HEK293 (cell line): ENCODE results near the gene ENSA.
A peak's percentile ranks its signal among the peaks of the same experiment; 100 is the strongest.

Experiments used
- CTCF ChIA-PET: fragments of 350-600 bp; formaldehyde crosslinking; extraction: SDS; loops from one replicate; lab custom pipeline; 2021; ENCODE audit warnings: antibody characterized with exemption; lab: Yijun Ruan, JAX
- POLR2A ChIA-PET: fragments of 300-600 bp; formaldehyde crosslinking; extraction: SDS; loops from one replicate; lab custom pipeline; 2020; ENCODE audit warnings: antibody characterized with exemption, inconsistent platforms; lab: Yijun Ruan, JAX
- H3K27ac ChIP-seq: fragments of 200-500 bp; sonication (Bioruptor generic); 2 replicates; pipeline ENCODE4 v1.5.1; 2014; ENCODE audit warnings: low read depth, low read length, control low read depth, inconsistent platforms; ENCODE audit errors: extremely low read depth
- H3K36me3 ChIP-seq, 2 experiments: fragments of 200-500 bp in 1 of 2; sonication (Bioruptor generic) in 1 of 2; 1 replicate in 1 of 2; 2 replicates in 1 of 2; pipeline ENCODE4 v1.5.1; 2014 to 2017; ENCODE audit warnings: inconsistent platforms in 2 of 2, low read length in 2 of 2; ENCODE audit not compliant: control insufficient read depth in 2 of 2, insufficient read depth in 1 of 2
- H3K4me1 ChIP-seq: fragments of 200-500 bp; sonication (Bioruptor generic); 2 replicates; pipeline ENCODE4 v1.5.1; 2014; ENCODE audit warnings: mild to moderate bottlenecking, low read length, inconsistent platforms; ENCODE audit not compliant: control insufficient read depth, insufficient read depth
- H3K4me3 ChIP-seq: 2 replicates; pipeline ENCODE4 v1.5.1; 2011; ENCODE audit warnings: low read depth, mild to moderate bottlenecking, control low read depth, low read length, moderate library complexity
- H3K9me3 ChIP-seq: fragments of 200-500 bp; sonication (Bioruptor generic); 2 replicates; pipeline ENCODE4 v1.5.1; 2014; ENCODE audit warnings: low read depth, low read length, inconsistent platforms; ENCODE audit not compliant: control insufficient read depth, insufficient read depth
- FEZF1 ChIP-seq: fragments of 450-650 bp; formaldehyde crosslinking; IDR thresholded peaks from 2 replicates; pipeline ENCODE4 v1.5.1; 2016; ENCODE audit warnings: missing biosample characterization, missing genetic modification characterization
- GLI4 ChIP-seq: fragments of 450-650 bp; formaldehyde crosslinking; IDR thresholded peaks from 2 replicates; pipeline ENCODE4 v1.5.1; 2016; ENCODE audit warnings: missing biosample characterization, missing genetic modification characterization
- RBAK ChIP-seq: fragments of 450-650 bp; formaldehyde crosslinking; IDR thresholded peaks from 2 replicates; pipeline ENCODE4 v1.5.1; 2016; ENCODE audit warnings: missing biosample characterization, missing genetic modification characterization
- SP2 ChIP-seq: fragments of 450-650 bp; formaldehyde crosslinking; IDR thresholded peaks from 2 replicates; pipeline ENCODE4 v1.5.1; 2016; ENCODE audit warnings: missing biosample characterization, missing genetic modification characterization
- TRIM28 ChIP-seq: IDR thresholded peaks from 2 replicates; pipeline ENCODE4 v1.6.1; 2011; ENCODE audit warnings: low read length, control low read depth, borderline replicate concordance
- ZBTB17 ChIP-seq: fragments of 450-650 bp; formaldehyde crosslinking; IDR thresholded peaks from 2 replicates; pipeline ENCODE4 v1.5.1; 2016; ENCODE audit warnings: missing biosample characterization, missing genetic modification characterization
- ZBTB20 ChIP-seq: fragments of 450-650 bp; formaldehyde crosslinking; IDR thresholded peaks from 2 replicates; pipeline ENCODE4 v1.5.1; 2016; ENCODE audit warnings: missing biosample characterization, missing genetic modification characterization
- ZBTB21 ChIP-seq: fragments of 450-650 bp; formaldehyde crosslinking; IDR thresholded peaks from 2 replicates; pipeline ENCODE4 v1.5.1; 2017; ENCODE audit warnings: missing biosample characterization, missing genetic modification characterization
- ZBTB8A ChIP-seq: fragments of 450-650 bp; formaldehyde crosslinking; IDR thresholded peaks from 2 replicates; pipeline ENCODE4 v1.5.1; 2016; ENCODE audit warnings: missing biosample characterization, missing genetic modification characterization
- ZFP3 ChIP-seq: fragments of 450-650 bp; formaldehyde crosslinking; IDR thresholded peaks from 2 replicates; pipeline ENCODE4 v1.5.1; 2016; ENCODE audit warnings: low read depth, missing biosample characterization, missing genetic modification characterization
- ZIC2 ChIP-seq: fragments of 450-650 bp; formaldehyde crosslinking; IDR thresholded peaks from 2 replicates; pipeline ENCODE4 v1.5.1; 2016; ENCODE audit warnings: missing biosample characterization, missing genetic modification characterization
- ZNF121 ChIP-seq: fragments of 450-650 bp; formaldehyde crosslinking; IDR thresholded peaks from 2 replicates; pipeline ENCODE4 v1.5.1; 2016; ENCODE audit warnings: missing biosample characterization, missing genetic modification characterization
- ZNF155 ChIP-seq: fragments of 450-650 bp; formaldehyde crosslinking; IDR thresholded peaks from 2 replicates; pipeline ENCODE4 v1.5.1; 2016; ENCODE audit warnings: missing biosample characterization, missing genetic modification characterization
- ZNF157 ChIP-seq: fragments of 450-650 bp; formaldehyde crosslinking; IDR thresholded peaks from 2 replicates; pipeline ENCODE4 v1.5.1; 2016; ENCODE audit warnings: missing biosample characterization, missing genetic modification characterization
- ZNF169 ChIP-seq: fragments of 450-650 bp; formaldehyde crosslinking; IDR thresholded peaks from 2 replicates; pipeline ENCODE4 v1.5.1; 2016; ENCODE audit warnings: missing biosample characterization, missing genetic modification characterization
- ZNF19 ChIP-seq: fragments of 450-650 bp; formaldehyde crosslinking; IDR thresholded peaks from 2 replicates; pipeline ENCODE4; 2016; ENCODE audit warnings: missing biosample characterization, missing genetic modification characterization, low read depth
- ZNF214 ChIP-seq: fragments of 450-650 bp; formaldehyde crosslinking; IDR thresholded peaks from 2 replicates; pipeline ENCODE4 v1.5.1; 2017; ENCODE audit warnings: missing biosample characterization, mild to moderate bottlenecking, missing genetic modification characterization, borderline replicate concordance
- ZNF248 ChIP-seq: fragments of 450-650 bp; formaldehyde crosslinking; IDR thresholded peaks from 2 replicates; pipeline ENCODE4 v1.5.1; 2017; ENCODE audit warnings: missing biosample characterization, missing genetic modification characterization
- ZNF280D ChIP-seq: fragments of 450-650 bp; formaldehyde crosslinking; IDR thresholded peaks from 2 replicates; pipeline ENCODE4 v1.5.1; 2016; ENCODE audit warnings: missing biosample characterization, missing genetic modification characterization
- ZNF292 ChIP-seq: fragments of 450-650 bp; formaldehyde crosslinking; IDR thresholded peaks from 2 replicates; pipeline ENCODE4 v1.5.1; 2016; ENCODE audit warnings: low read depth, missing biosample characterization, missing genetic modification characterization, borderline replicate concordance
- ZNF324 ChIP-seq: fragments of 450-650 bp; formaldehyde crosslinking; IDR thresholded peaks from 2 replicates; pipeline ENCODE4 v1.5.1; 2016; ENCODE audit warnings: missing biosample characterization, missing genetic modification characterization
- ZNF335 ChIP-seq: fragments of 450-650 bp; formaldehyde crosslinking; conservative IDR thresholded peaks from 2 replicates; pipeline ENCODE4 v1.5.1; 2016; ENCODE audit warnings: missing biosample characterization, missing genetic modification characterization
- ZNF341 ChIP-seq: fragments of 450-650 bp; formaldehyde crosslinking; IDR thresholded peaks from 2 replicates; pipeline ENCODE4; 2016; ENCODE audit warnings: low read depth, missing biosample characterization, missing genetic modification characterization
- ZNF391 ChIP-seq: fragments of 450-650 bp; formaldehyde crosslinking; IDR thresholded peaks from 2 replicates; pipeline ENCODE4 v1.5.1; 2016; ENCODE audit warnings: low read depth, missing biosample characterization, missing genetic modification characterization, borderline replicate concordance
- ZNF394 ChIP-seq: fragments of 450-650 bp; formaldehyde crosslinking; IDR thresholded peaks from 2 replicates; pipeline ENCODE4 v1.5.1; 2016; ENCODE audit warnings: missing biosample characterization, missing genetic modification characterization, mild to moderate bottlenecking, moderate library complexity, borderline replicate concordance
- ZNF426 ChIP-seq: fragments of 450-650 bp; formaldehyde crosslinking; IDR thresholded peaks from 2 replicates; pipeline ENCODE4 v1.5.1; 2017; ENCODE audit warnings: missing biosample characterization, missing genetic modification characterization, mild to moderate bottlenecking, inconsistent platforms, moderate library complexity
- ZNF501 ChIP-seq: fragments of 450-650 bp; formaldehyde crosslinking; IDR thresholded peaks from 2 replicates; pipeline ENCODE4 v1.5.1; 2016; ENCODE audit warnings: missing biosample characterization, missing genetic modification characterization
- ZNF549 ChIP-seq: fragments of 450-650 bp; IDR thresholded peaks from 2 replicates; pipeline ENCODE4 v1.5.1; 2018; ENCODE audit warnings: missing biosample characterization, missing genetic modification characterization, mild to moderate bottlenecking, inconsistent platforms, moderate library complexity
- ZNF561 ChIP-seq: fragments of 450-650 bp; IDR thresholded peaks from 2 replicates; pipeline ENCODE4 v1.5.1; 2018; ENCODE audit warnings: missing biosample characterization, missing genetic modification characterization, borderline replicate concordance
- ZNF571 ChIP-seq: fragments of 450-650 bp; formaldehyde crosslinking; IDR thresholded peaks from 2 replicates; pipeline ENCODE4 v1.5.0; 2017; ENCODE audit warnings: missing biosample characterization, missing genetic modification characterization
- ZNF610 ChIP-seq: fragments of 450-650 bp; formaldehyde crosslinking; IDR thresholded peaks from 2 replicates; pipeline ENCODE4 v1.5.1; 2016; ENCODE audit warnings: missing biosample characterization, missing genetic modification characterization, borderline replicate concordance
- ZNF621 ChIP-seq: fragments of 450-650 bp; formaldehyde crosslinking; IDR thresholded peaks from 2 replicates; pipeline ENCODE4 v1.5.1; 2017; ENCODE audit warnings: missing biosample characterization, missing genetic modification characterization
- ZNF660 ChIP-seq: fragments of 450-650 bp; IDR thresholded peaks from 2 replicates; pipeline ENCODE4 v1.5.1; 2018; ENCODE audit warnings: missing biosample characterization, mild to moderate bottlenecking, missing genetic modification characterization
- ZNF777 ChIP-seq: fragments of 450-650 bp; formaldehyde crosslinking; IDR thresholded peaks from 2 replicates; pipeline ENCODE4 v1.5.1; 2017; ENCODE audit warnings: missing biosample characterization, missing genetic modification characterization, borderline replicate concordance
- ZNF785 ChIP-seq: fragments of 450-650 bp; formaldehyde crosslinking; IDR thresholded peaks from 2 replicates; pipeline ENCODE4 v1.5.1; 2016; ENCODE audit warnings: missing biosample characterization, missing genetic modification characterization
- TF ChIP-seq, protein P1 (sequence below): fragments of 450-650 bp; formaldehyde crosslinking; IDR thresholded peaks from 2 replicates; pipeline ENCODE4 v1.5.1; 2017; ENCODE audit warnings: missing biosample characterization, missing genetic modification characterization

ENSA gene

DNA sequence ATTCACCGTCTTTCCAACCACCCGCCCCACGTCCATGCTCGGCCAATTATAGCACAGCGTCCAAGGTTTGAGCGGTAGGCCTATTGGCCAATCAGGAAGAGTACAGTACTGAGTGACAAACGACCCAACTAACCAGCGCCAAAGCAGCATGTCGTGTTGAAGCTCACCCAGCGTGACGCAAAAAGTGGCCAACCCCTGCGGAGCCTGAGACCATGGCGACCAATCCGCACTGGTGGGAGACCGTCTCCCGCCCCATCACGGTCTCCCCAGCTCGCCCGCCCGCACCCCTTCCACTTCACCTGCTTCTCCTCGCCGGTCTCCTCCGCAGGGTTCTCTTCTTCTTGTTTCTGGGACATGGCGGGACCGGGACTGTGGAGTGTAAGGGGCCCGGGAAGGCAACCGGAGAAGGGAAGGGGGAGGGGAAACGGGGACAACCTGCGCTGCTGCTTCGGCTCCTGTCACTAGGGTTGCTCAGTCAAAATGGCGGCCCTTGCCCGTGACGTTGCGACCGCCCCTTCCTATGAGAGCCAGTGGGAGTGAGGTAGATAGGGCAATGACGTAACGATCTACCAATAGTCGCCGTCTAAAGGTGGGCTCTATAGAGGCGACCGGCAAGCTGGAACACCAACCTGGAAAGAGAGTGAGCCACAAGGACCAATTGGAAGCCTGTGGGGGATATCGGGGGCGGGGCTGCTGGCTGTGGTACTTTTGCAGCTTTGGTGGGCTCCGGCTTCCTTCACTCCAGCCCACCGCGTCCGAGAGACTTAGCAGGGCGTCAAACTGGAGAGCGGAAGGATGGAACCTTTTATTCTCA lies at the start of gene ENSA:
ENSA (minus strand) TSS at position 498 of the 814 bp plus-strand sequence; CDS start at position 356, 142 bp downstream.
- POLR2A ChIA-PET: interaction anchor here (0.5 to 3.0 kb wide), 30 partner anchors 8 to 394 kb away, joined by 3 to 56 read pairs (median 5); partner anchors contain the start of genes ADAMTSL4, GOLPH3L and MCL1
- Histone ChIP-seq H3K27ac (peak within 1 kb of the TSS; percentile 61), H3K4me3 (peak within 1 kb of the TSS; percentile 77), H3K36me3 (peaks cover 7 to 35% of the 10 kb centered on the region in 2 experiments), H3K9me3 (no peaks in the 10 kb centered on the region), H3K4me1 (no peaks in the 10 kb centered on the region)
- CTCF ChIA-PET: interaction anchor here (0.6 to 1.8 kb wide), 5 partner anchors 10 to 712 kb away, joined by 3 to 9 read pairs (median 4); no protein-coding TSS in a partner anchor
- TF ChIP-seq ZIC2 (tag by site-specific recombination) (peak; percentile 96), ZNF324 (tag by site-specific recombination) (peak; percentile 51; the same call in 1 of the 2 replicates), ZNF391 (tag by site-specific recombination) (peak; percentile 13; the same call in 1 of the 2 replicates), ZNF549 (tag by site-specific recombination) (no peak), ZBTB20 (tag by site-specific recombination) (peak; percentile 62; the same call in 1 of the 2 replicates), ZNF169 (tag by site-specific recombination) (no peak), ZNF394 (tag by site-specific recombination) (peak; percentile 28; the same call in 1 of the 2 replicates), GLI4 (tag by site-specific recombination) (no peak), ZNF341 (peak; percentile 30; the same call in 1 of the 2 replicates), FEZF1 (tag by site-specific recombination) (no peak), ZNF426 (tag by site-specific recombination) (no peak), RBAK (tag by site-specific recombination) (no peak), ZNF621 (tag by site-specific recombination) (no peak), ZNF571 (tag by site-specific recombination) (no peak), ZFP3 (no peak), ZNF214 (no peak), ZNF777 (no peak), ZNF501 (peak; percentile 42; the same call in 1 of the 2 replicates), ZNF660 (tag by site-specific recombination) (peak; percentile 32; the same call in 1 of the 2 replicates), ZNF121 (tag by site-specific recombination) (no peak), ZNF155 (tag by site-specific recombination) (no peak), SP2 (tag by site-specific recombination) (peak; percentile 99), ZNF19 (tag by site-specific recombination) (no peak), ZNF280D (tag by site-specific recombination) (no peak), ZNF335 (tag by site-specific recombination) (peak; percentile 63; the same call in 1 of the 2 replicates), TRIM28 (0 out of 2 replicates have a peak, but pooled peaks have one; percentile 34), ZNF248 (no peak), ZBTB21 (peak; percentile 99), ZNF610 (tag by site-specific recombination) (no peak), ZNF292 (no peak), ZBTB17 (tag by site-specific recombination) (peak; percentile 53), ZNF785 (tag by site-specific recombination) (no peak), ZBTB8A (peak; percentile 29), ZNF561 (peak; percentile 14; the same call in 1 of the 2 replicates), ZNF157 (tag by site-specific recombination) (no peak)
- TF ChIP-seq, protein P1, sequence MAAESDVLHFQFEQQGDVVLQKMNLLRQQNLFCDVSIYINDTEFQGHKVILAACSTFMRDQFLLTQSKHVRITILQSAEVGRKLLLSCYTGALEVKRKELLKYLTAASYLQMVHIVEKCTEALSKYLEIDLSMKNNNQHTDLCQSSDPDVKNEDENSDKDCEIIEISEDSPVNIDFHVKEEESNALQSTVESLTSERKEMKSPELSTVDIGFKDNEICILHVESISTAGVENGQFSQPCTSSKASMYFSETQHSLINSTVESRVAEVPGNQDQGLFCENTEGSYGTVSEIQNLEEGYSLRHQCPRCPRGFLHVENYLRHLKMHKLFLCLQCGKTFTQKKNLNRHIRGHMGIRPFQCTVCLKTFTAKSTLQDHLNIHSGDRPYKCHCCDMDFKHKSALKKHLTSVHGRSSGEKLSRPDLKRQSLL: peak; percentile 67
